HG03139 (cell line): Measurements from ENCODE around the gene LIMS2.

Experiments used
- ATAC-seq: cut with Tn5 transposase; IDR thresholded peaks from one replicate; pipeline ENCODE4 v1.9.1; 2021; ENCODE audit not compliant: unreplicated experiment

LIMS2 gene, protein sequence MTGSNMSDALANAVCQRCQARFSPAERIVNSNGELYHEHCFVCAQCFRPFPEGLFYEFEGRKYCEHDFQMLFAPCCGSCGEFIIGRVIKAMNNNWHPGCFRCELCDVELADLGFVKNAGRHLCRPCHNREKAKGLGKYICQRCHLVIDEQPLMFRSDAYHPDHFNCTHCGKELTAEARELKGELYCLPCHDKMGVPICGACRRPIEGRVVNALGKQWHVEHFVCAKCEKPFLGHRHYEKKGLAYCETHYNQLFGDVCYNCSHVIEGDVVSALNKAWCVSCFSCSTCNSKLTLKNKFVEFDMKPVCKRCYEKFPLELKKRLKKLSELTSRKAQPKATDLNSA

DNA sequence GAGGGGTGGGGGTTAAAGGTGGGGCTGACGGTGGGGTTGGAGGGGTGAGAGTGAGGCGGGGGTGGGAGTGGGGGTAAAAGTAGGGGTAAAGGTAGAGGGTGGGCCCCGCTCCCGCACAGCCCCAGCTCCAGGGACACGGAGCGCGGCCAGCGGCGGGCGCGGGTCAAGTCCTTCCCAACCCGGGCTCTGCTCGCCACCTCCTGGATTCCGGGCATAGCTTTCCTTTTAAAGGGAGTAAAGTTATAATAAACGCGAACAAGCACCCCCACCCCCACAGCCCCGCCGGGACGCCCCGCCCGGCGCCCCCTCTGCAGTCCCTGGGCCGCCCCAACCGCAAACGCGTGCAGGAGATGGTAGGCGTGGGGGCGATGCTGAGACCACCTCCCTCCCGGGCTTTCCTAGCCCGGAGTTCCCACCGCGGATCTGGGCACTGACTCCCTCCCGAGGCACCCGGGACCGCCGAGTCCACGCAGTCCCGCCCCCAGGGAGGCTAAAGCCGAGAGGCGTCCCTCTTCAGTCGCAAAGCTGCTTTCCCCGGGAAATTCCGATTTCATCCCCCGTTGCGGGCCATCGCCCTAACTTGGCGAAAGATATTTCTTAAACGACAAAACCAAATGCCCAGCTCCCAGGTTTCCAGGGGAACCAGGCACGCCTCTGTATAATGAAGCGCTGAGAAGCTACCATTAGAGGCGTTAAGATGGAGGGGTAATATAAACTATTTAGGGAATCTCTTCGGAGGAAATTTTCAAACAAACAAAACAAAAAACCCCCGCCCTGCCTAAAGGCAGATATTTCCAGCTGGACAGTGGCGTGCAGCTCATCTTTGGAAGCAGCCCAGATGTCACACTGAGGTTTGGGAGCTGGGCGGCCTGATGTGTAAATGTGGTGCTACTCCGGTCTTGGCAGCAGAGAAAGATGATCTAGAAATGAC is at the start of gene LIMS2:
LIMS2 (minus strand) TSS at position 200 of the 931 bp plus-strand sequence. CDS start 506 bp downstream, outside the sequence.
- no peak for ATAC-seq

DNA sequence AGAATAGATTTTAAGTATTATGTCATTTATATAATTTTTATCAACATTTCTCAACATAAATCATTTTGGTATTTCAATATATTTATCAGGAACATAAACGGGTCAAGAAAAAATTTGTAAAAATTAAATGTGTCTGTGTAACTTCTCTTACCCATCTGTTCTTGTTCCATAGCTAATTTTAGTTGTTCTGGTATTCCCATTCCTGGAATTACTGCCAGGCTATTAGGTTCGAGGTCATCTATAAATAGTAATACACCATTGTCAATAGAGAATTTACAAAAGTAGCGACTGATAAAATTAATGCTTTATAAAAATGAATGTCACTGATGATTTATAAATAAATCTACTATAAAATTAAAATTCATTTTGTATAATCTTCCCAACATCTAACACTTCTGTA is 47.5 kb upstream of the LIMS2 start:
- no peak for ATAC-seq

DNA sequence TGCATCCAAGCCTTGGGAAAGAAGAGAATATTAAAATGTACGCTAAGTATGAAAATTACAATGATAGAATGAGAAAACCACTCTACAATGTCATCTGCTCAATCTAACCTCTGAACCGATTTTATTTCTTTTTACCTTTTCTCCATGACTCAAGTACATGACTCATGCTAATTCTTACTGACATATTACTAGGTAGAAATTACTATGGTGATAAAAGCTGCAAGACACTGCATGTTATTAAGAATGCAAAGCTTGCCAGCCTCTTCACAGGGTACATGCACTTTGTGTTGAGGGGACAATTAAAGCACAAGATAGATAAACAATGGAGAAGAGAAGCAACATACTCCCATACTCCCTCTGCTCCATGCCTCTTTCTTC is 46.6 kb upstream of the LIMS2 start:
- ATAC-seq, result no peak

DNA sequence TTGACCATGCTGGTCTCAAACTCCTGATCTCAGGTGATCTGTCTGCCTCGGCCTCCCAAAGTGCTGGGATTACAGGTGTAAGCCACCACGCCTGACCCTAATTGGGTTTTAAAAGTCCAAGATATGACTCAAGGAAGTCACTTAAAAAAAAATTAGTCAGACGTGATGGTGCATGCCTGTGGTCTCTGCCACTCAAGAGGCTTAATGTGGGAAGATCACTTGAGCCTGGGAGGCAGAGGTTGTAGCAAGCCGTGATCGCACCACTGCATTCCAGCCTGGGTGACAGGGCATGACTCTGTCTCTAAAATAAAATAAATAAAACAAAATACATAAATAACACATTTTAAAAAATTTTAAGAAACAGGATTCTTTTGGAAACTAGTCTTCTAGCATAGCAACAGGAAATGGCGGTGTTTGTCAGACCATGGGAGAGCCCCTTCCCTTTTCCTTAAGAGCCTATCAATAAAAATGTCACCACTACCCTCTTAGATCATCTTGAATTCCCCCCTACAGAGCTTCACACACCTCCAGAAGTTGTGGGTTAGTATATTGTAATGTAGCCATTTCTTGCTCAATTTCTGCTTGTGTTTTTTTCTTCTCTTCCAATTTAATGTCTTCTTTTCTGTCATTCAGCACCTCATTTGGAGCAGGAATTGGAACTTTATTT is 46.1 kb upstream of the LIMS2 start:
- ATAC-seq, result no peak

DNA sequence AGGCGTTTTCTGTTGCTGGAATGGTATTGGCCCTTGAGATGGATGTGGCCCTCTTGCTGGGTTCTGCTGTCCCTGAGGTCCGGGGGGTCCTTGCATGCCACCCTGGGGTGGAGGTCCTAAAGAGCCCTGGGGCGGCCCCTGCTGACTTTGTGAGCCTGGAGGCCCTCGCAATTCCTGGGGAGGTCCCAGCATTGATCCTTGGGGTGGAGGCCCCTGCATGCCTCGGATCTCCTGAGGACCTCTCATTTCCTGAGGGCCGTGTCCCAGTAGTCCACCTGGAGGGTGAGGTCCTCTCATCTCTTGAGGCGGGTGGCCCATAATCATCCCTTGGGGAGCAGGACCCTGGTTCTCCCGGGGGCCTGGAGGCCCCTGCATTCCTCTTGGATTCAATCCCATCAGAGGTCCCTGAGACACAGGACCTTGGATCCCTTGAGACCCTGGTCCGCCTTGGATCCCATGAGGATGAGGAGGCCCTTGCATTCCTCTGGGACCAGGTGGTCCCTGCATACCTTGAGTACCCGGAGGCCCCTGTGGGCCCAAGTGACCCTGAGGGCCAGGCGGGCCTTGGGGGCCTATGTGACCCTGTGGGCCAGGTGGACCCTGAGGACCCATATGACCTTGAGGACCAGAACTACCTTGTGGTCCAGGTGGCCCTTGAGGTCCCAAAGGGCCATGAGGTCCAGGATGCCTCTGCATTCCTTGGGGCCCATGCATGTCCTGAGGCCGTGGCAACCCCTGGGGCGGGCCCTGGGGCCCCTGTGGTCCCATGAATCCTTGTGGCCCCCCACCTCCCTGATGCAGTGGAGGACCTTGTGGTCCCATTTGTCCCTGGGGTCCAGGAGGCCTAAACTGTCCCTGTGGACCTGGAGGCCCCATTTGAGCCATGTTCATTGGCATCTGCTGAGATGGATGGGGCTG is 44.2 kb upstream of the LIMS2 start:
- ATAC-seq, result no peak

DNA sequence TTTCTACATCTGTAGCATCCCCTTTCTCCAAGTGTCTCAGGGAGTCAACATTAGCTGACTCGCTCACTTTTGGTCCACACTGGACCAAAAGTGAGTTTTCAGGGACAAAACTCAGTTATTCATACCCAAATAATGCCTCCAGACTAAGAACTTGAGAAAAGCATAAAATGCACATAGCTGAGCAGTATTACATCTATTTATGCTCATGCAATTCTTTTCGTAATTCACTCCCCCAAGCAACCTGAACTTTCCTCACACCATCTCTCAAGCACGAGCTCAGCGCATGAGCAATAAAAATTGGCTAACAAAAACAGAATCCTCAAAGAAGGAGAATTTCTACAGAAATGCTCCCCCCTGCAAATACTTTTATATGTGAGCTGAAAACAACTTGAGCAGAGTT is 42.9 kb upstream of the LIMS2 start:
- no peak for ATAC-seq

DNA sequence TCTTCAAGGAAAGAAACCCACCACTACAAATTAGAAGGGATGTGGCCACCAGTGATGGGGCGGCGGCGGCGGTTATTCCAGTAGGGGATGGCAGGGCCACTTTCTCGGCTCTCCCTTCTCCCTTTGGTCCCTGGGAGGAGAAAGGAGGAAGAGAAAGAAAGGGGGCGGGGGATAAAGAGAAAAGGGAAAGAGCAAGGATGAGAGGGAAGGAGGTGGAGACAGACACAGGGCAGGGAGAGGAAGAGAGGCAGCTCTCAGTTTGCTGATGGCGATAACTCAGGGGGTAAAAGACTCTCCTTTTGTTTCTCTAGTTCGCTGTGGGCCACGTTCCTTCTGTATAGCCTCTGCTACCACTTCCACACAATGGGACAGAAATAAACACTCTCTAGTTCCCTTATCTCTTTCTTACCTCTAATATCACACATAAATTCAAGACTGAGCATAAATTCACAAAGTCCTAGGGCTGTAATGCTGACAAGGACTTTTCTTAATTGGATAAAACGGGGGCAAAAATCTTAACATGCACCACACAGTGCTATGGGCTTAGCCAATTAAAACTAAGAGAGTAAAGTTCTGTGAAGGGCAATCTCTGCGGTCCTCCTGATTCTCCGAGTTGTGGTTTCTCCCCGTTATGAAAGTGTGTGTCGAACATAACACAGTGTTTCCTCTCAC is 40.6 kb upstream of the LIMS2 start:
- no peak for ATAC-seq

DNA sequence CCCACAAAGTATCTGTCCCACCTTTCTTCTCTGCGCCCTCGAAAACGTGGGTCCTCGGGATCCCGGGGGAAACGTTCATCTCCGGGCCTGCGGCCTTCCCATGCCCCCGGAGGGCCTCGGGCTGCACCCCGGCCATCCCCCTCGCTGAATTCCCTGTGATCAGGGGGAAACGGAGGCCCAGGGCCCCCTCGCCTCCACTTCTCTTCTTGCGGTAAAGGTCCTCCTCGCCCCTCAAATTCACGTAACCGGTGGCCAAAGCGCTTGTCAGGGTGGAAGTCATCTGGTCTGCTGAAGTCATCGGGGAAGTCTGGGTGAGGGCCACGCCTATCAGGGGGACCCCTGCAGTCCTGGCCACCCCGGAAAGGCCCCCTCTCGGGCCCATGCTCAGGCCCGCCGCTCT is 38.2 kb upstream of the LIMS2 start:
- ATAC-seq, result no peak

DNA sequence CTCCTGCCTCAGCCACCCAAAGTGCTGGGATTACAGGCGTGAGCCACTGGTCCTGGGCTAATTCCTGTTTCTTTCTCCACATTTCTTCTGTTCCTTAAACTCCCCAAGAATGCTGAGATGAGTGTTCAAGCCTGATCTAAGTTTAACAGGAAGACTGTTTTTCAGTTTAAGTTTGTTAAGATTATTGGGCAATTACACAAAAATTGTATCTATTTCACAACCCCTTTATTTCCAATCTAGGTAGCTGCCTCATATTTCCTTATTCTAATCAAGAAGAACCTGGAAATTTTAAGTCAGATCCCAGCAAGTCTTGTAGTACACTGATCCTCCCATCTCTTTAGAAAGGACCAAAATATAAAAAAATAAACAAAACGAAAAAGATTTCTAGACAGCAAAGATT is 37.7 kb upstream of the LIMS2 start:
- no peak for ATAC-seq

DNA sequence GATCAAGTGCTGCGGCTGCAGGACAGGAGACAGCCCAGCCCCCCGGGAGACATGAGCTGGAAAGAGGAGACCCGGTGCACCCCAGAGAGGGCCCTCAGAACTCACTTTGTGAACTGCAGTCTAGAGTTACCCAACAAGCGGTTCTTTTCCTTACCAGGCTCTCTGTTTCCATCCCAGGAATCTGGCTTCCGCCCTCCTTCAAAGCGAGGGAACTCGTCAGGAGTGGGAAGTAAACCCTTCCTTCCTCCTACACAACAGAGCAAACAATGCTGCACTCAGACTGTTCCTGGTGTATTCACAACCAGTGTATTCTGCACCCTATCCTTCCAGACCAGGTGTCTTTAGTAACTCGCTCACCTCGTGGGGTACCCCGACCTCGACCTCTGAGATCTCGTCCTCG is 34.0 kb upstream of the LIMS2 start:
- no peak for ATAC-seq

DNA sequence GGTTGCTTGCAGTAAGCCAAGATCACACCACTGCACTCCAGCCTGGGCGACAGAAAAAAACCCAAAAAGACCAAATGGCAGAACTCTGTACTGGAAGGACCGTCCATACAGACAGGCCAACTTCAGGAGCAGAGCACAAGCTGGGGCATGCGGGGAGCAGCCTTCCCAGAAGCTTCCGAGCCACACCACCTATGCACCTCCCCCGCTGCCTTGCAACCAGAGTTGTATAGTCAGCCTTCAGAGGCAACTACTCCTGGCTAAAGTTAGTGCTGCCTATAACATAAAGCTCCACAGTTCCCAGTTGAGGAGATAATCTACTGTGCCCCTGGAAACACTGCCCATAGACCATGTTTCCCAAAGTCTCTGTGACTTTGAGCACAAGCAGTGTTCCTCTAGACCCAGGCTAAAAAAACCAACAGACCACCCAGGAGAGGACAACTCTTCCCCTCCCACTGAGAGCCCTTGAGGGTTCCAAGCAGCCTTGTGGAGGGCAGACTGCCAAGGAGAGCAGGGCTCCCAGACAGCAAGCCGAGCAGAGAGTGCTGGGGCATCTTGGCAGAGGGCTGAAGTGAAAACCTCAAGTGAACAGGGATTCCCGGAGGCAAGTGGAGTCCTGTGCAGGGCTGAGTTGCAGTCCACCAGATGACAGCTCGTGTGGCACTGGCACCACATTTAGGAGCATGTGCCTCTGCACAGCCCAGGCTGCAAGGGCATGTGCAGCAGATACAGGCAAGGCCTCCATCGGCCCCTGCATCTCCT is 32.7 kb upstream of the LIMS2 start:
- no peak for ATAC-seq

DNA sequence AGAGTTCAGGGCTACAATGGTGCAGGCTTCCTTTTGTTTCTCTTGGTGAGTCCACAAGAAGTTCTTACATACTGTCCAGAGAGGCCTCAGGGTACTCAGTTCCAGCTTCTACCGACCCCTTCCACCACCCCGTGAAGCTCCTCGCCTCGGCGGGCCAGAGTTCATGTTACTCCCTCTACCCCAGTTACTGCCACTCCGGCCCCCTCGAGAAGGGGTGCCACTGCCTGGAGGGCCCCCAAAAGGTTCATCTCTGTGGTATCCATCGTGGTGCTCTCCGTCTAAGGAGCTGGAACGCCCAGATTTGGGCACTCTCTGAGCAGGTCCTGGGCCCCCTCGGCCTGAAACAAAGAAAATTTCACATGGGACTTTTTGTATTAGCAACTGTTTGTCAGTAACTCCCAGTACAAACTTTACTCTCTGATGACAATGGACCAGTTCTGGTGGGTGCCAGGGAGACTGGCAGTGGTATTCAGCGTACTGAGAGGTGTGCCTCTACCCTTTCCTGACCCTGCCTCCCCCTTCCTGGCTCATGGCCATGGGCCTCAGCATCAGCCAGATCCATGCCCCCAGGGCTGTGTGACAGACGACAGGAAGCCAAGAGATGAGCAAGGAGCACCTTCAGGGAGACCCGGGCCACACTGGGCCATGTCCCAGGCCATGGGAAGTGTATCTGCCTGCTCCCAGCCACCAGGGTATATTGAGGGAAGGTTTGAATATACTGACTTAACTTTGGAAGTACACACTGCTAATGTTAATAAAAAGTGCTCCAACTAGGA is 31.1 kb upstream of the LIMS2 start:
- no peak for ATAC-seq

DNA sequence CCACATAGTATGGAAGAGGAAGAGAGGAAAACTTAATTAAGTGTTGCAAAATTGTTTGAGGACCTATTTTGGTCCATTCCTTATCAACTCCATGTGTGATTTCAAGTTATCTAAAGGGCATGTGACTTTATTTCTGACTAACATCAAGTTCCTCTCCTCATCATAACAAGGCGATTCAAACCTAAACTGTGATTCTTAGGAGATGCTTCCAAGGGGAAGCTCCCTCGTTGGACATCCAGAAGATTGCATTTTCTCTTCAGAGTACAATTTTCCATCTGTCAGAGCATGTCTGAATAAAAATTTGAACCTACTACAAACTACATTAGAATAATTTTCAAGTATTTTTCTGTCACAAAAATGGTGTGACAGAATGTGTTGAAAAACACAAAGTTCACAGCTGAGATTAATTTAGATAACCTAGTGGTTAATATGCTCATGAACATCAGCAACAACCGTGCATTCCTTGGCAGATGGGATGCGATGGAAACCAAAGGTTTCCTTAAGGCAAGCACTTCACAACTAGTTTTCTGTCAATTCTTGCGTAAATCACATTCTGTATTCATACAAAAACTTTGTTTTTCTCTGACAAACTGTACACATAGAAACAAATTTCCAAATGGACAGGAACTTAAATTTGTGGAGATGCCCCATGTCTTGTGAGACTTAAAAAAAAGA is 30.2 kb upstream of the LIMS2 start:
- no peak for ATAC-seq

DNA sequence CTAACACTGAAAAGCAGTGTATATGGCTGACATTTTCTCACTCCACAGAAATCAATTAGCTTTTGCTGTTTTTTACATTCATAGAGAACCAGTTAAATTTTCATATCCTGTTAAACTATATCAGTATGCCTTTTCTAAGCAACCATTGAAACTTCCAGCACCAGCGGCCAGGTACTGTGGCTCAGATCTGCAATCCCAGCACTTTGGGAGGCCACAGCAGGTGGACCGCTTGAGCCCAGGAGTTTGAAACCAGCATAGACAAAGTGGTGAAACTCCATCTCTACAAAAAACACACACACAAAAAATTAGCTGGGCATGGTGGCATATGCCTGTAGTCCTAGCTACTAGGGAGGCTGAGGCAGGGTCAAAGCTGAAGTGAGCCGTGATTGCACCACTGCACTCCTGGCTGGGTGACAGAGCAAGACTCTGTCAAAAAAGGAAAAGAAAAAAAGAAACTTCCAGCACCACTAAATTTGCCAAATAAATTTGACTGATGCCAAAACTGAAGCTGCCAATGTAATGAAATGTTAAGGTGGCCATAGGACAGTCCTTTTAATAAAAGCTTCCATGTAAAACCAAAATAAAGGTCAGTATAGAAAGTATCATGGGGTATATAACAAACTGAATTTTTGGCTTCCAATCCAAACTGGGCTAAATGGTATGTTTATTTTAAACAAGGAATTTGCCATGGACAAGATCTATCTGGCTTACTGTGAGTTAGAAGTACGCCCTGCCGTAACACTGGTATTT is 29.5 kb upstream of the LIMS2 start:
- ATAC-seq, result no peak

DNA sequence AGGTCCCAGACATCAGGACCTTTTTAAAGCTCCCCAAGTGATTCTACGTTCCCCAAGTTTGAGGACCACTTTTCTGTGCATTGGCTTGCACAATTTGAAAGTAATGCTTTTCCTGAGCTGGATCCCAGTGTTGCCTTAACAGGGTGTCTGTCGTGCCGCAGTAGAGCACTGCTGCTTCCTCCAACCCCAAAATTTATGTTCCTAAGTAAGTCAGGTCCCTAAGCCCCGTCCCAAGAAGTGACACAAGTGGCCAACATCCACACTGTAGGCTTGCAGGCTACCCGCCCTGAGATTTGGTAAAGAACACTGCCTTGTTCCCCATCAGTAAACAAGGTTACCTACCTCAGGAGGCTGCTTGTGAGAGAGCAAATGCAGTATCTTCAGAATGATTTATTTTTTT is 28.0 kb upstream of the LIMS2 start:
- ATAC-seq, result no peak

DNA sequence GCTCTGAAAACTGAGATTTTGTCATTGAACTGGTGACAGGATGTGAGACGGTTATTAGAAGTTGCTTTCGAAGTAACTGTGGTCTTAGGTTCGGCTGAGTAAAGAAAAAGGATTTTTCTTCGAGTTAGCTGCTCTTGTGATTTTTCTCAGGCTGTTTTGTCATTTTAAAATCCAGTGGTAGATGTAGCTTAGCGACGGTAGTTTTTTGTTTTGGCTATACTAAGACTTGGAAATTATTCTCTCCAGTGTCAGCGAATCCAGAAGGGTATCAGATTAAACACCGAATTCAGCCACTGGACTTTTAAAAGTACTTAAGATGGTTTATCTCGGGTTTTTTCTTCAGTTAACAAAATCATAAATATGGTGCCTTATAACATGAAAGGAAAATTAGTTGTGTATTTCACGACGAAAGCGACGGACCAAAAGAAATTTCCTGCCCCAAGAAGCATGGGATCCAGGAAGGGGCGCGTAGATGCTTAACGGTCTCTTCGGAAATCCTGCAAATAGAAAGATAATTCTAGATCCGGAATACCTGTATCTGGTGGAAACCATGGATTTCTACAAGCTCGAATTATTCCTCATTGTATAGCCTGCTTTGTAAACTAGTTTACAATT is 27.2 kb upstream of the LIMS2 start:
- no peak for ATAC-seq
